ENCODE results near the gene PMPCA. TPM values are rescaled to one million over a fixed set of nuclear protein-coding genes. Genes with fewer than 3 reads are reported as not detected.

Gene PMPCA
- total RNA-seq, 1 experiment from 2014 or later, result 94.5 TPM

- H3K79me2 ChIP-seq (ENCODE audit: insufficient read depth, low read length), result peaks cover 12% of the 10 kb centered on the region; the same call in 1 of the 2 replicates
- H3K23me2 ChIP-seq (ENCODE audit: insufficient read length, low read depth, low read length, poor library complexity, severe bottlenecking), result peaks cover 6% of the 10 kb centered on the region
Observed at GRCh38 chr9:136395020-136395340, 15.5 kb upstream of the PMPCA start.

More at GRCh38 chr9:136395020-136395340, 15.5 kb upstream of the PMPCA start:
- Histone ChIP-seq H3K27ac (ENCODE audit: insufficient read length, low read depth, low read length) (no peak overlapping the region), H4K20me1 (ENCODE audit: control insufficient read depth, insufficient read depth, insufficient read length) (no peaks in the 10 kb centered on the region), H3K23ac (ENCODE audit: insufficient read length, low read depth, low read length) (no peak overlapping the region), H3K9me3 (ENCODE audit: control insufficient read depth, low read depth, low read length) (no peaks in the 10 kb centered on the region), H4K8ac (replicated peaks; ENCODE audit: insufficient read length, low read depth, low read length) (no peak overlapping the region), H3K4me1 (ENCODE audit: insufficient read depth, low read length) (no peaks in the 10 kb centered on the region), H2BK20ac (ENCODE audit: low read depth, low read length, poor library complexity, severe bottlenecking) (no peak overlapping the region), H2AFZ (ENCODE audit: low read length) (no peak overlapping the region), H2AK5ac (ENCODE audit: insufficient read length, low read length) (no peak overlapping the region), H3K56ac (ENCODE audit: insufficient read length, low read depth, low read length) (no peak overlapping the region), H2BK120ac (ENCODE audit: low read depth, low read length, poor library complexity, severe bottlenecking) (no peak overlapping the region), H3K79me1 (ENCODE audit: insufficient read depth, low read depth, low read length, poor library complexity, severe bottlenecking) (peaks cover 7% of the 10 kb centered on the region), H3K27me3 (ENCODE audit: insufficient read depth, low read length) (no peaks in the 10 kb centered on the region), H3K14ac (ENCODE audit: insufficient read depth, low read length) (no peak overlapping the region), H4K5ac (ENCODE audit: insufficient read length, low read depth, low read length) (no peak overlapping the region), H3K9ac (ENCODE audit: extremely low read depth, insufficient read length, low read length) (no peak overlapping the region), H2BK5ac (ENCODE audit: insufficient read length, low read length) (no peak overlapping the region), H2BK15ac (ENCODE audit: low read depth, low read length) (no peak overlapping the region), H3K4me2 (ENCODE audit: insufficient read depth, insufficient read length, low read length) (no peak overlapping the region), H4K91ac (ENCODE audit: insufficient read length, low read depth, low read length) (no peak overlapping the region), H3K4ac (ENCODE audit: low read depth, low read length) (no peak overlapping the region), H2BK12ac (ENCODE audit: insufficient read length, low read depth, low read length) (no peak overlapping the region), H3K18ac (ENCODE audit: insufficient read length, low read depth, low read length) (no peak overlapping the region), H3T11ph (ENCODE audit: low read length) (no peak overlapping the region)
- Mint-ChIP-seq H3K9me3 (no peaks in the 10 kb centered on the region), H3K27ac (no peak overlapping the region), H3K4me1 (peaks cover 7 to 8% of the 10 kb centered on the region in 2 experiments), H3K4me3 (no peak overlapping the region), H3K27me3 (ENCODE audit: low read depth) (no peaks in the 10 kb centered on the region), H3K36me3 (ENCODE audit: insufficient read depth in 1 of 3, low read depth in 3 of 3) (peaks cover 33 to 69% (median 61%) of the 10 kb centered on the region in 3 experiments; a peak in 6 of 7 replicates)
- DNase-seq, result no peak
- no peak for TF ChIP-seq CTCF (conservative IDR thresholded peaks at IDR 0.05)
- no CpG with 5 or more reads among the region's 13 CpGs for WGBS (ENCODE audit: extremely low coverage, insufficient read length, low lambda C conversion rate)
